ENCODE data around the gene FAM217B. TPM values are rescaled to one million over a fixed set of nuclear protein-coding genes. Genes with fewer than 3 reads are reported as not detected.

Gene FAM217B
- 4.9 to 7.7 TPM (median 5.9 TPM) in 5 replicates for total RNA-seq (2022; extraction: Qiagen RNA extraction)

DNA sequence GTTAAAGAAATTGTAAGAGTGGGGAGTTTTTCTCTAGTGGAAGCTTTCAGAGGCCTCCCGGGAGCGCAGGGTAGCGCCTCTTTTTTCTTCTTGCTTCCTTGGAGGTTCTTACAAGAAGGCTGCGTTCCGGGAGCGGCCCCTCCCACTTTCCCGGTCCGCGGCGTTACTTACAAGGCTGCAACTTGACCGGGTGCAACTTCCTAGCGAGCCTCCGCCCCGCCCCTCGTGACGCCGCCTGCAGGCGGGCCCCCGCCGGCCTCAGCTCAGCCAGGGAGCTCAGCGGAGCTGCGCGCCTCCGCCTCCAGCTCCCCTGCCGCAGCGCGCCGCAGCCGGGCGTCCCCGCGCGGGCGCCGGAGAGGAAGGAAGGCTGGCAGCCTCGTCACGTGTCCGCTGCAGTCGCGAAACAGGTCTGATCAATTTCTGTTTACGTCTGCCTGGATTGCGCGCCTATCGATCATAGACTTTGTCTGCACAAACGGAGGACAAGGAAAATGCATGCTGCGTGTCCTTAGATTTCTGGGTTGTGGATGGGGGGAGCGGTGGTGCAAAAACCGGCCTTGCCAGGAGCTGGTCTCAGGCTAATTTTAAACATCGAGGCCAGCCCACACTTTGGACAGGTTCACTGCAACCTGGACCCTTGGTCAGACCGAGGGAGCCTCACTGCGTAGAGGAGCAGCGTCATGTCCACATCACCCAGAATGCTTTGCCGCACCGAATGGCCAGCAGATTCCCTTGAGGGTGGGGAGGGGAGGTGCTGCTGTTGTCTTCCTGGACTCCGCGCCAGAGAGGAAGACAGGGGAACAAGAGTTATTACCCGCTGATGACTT, at the start of gene FAM217B, which contains the start of gene PPP1R3D:
Gene FAM217B (plus strand): TSS at position 261 of the 827 bp plus-strand sequence. CDS start 3,555 bp downstream, outside the sequence.
Gene PPP1R3D (minus strand): TSS at position 177 of the 827 bp plus-strand sequence. CDS start 374 bp downstream, outside the sequence.

GRCh38 chr20:59933296-59933848, 6.8 kb upstream of the FAM217B start, which contains the start of gene SYCP2:
Gene SYCP2, minus strand, starts transcription at chr20:59933637. Its CDS starts 11,224 bp downstream, at chr20:59922413.

DNA sequence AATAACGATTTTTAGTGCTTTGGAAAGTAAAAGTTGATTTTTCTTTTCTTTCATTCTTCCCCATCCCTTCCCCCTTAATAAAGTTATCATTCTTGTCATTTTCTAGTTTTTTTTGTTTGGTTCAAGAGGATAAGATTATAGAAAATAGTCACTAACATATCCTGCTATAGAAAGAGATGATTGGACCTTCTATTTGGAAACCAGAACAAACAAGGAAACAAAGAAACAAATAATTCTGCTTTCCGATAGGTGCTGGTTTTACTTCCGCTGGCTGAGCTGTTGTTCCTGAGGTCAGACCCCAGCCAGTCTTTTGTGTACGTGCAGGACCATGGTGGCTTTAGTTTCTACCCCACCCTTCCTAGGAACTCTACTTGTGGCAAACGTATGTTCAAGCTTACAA, 17.9 kb downstream of the FAM217B start, which contains the start of gene CDH26:
Gene CDH26 (plus strand): TSS at position 301 of the 400 bp plus-strand sequence. CDS start 304 bp downstream, outside the sequence.

Other genes with a start within 250 kb of the FAM217B start
- gene SYCP2, start 6.8 kb upstream of the FAM217B start, total RNA-seq (2022; extraction: Qiagen RNA extraction) = 0.12 to 0.62 TPM (median 0.36 TPM) in 5 replicates
- 1.9 to 3.1 TPM (median 2.4 TPM) in 5 replicates for gene PPP1R3D, start 84 bp upstream of the FAM217B start, total RNA-seq (2022; extraction: Qiagen RNA extraction)
- gene CDH26, start 18.0 kb downstream of the FAM217B start, total RNA-seq (2022; extraction: Qiagen RNA extraction) = 0.04 to 0.27 TPM (median 0.22 TPM) in 4 of 5 replicates, not detected in the other

Data from A549 treated with Mapracorat at 1 μM for 4 hours (cell line).